DOHH2 (cell line): Measurements from ENCODE around the gene METTL5.

Experiments used
- CTCF ChIP-seq: fragments of 200-600 bp; sonication (generic); IDR thresholded peaks from one replicate; pipeline ENCODE4 v1.5.1; 2014; ENCODE audit warnings: antibody characterized with exemption, mild to moderate bottlenecking, low read depth, low read length; ENCODE audit not compliant: poor library complexity, severe bottlenecking
- EZH2phosphoT487 ChIP-seq: fragments of 200-600 bp; sonication (generic); IDR thresholded peaks from 2 replicates; pipeline ENCODE4 v1.6.1; 2017; ENCODE audit warnings: borderline replicate concordance, mild to moderate bottlenecking, antibody characterized with exemption, low read length, moderate library complexity, mixed read lengths

- TF ChIP-seq CTCF (no peak), EZH2phosphoT487 (no peak)
These were observed 40.8 kb upstream of the METTL5 start for GRCh38 chr2:169865492-169865891.
